Endothelial cell of umbilical vein (primary cell): ENCODE results near the gene KSR1. TPM values are rescaled to one million over a fixed set of nuclear protein-coding genes. Genes with fewer than 3 reads are reported as not detected.
"Not testable (repeated sequence)": the region's sequence is repeated elsewhere in the genome, so short reads cannot be mapped to it uniquely, and the experiment has no call there.

Experiments
- BruUV-seq: library from RNA; stranded (reverse); fragments of 400-500 nt; replicated peaks from 2 replicates; lab custom pipeline; 2021; lab: Mats Ljungman, UMichigan
- CTCF ChIA-PET: fragments of 300-600, 350-600 bp; sonication (Branson Sonifier 250); formaldehyde crosslinking; loops from one replicate; lab custom pipeline; 2021; ENCODE audit warnings: antibody characterized with exemption, inconsistent platforms; lab: Charles Lee
- POLR2A ChIA-PET: fragments of 300-600, 350-600 bp; sonication (Branson Sonifier 250); formaldehyde crosslinking; loops from one replicate; lab custom pipeline; 2021; ENCODE audit warnings: antibody characterized with exemption, inconsistent platforms; lab: Charles Lee
- DNase-seq: peaks from one replicate; pipeline ENCODE4 v3.0.0-alpha.2; 2011; ENCODE audit warnings: low read depth, low spot score
- FAIRE-seq: peaks from 2 replicates; lab custom pipeline; 2011; peaks lifted over from hg19 to GRCh38; lab: Jason Lieb, UNC
- H2AFZ ChIP-seq: 2 replicates; pipeline ENCODE4 v1.6.0; 2012; ENCODE audit warnings: low read depth, low read length, control low read depth, inconsistent platforms
- H3K27ac ChIP-seq: 2 replicates; pipeline ENCODE4 v1.5.1; 2011; ENCODE audit warnings: low read depth, mild to moderate bottlenecking, control low read depth, low read length, moderate library complexity; ENCODE audit not compliant: insufficient read depth
- H3K27me3 ChIP-seq, 2 experiments: 2 replicates each; pipeline versions ENCODE4 v1.6.0 to v1.6.1; 2011; ENCODE audit warnings: low read length in 2 of 2, mixed read lengths in 1 of 2; ENCODE audit not compliant: control insufficient read depth in 2 of 2, insufficient read depth in 2 of 2
- H3K36me3 ChIP-seq, 2 experiments: 2 replicates in 1 of 2; 3 replicates in 1 of 2; pipeline ENCODE4 v1.5.1; 2011; ENCODE audit warnings: low read length in 2 of 2, mild to moderate bottlenecking in 1 of 2, moderate library complexity in 1 of 2; ENCODE audit not compliant: control insufficient read depth in 2 of 2, insufficient read depth in 2 of 2; ENCODE audit errors: extremely low read depth in 1 of 2
- H3K4me1 ChIP-seq: 3 replicates; pipeline ENCODE4 v1.5.1; 2011; ENCODE audit warnings: mild to moderate bottlenecking, low read length; ENCODE audit not compliant: control insufficient read depth, insufficient read depth; ENCODE audit errors: extremely low read depth
- H3K4me2 ChIP-seq: 2 replicates; pipeline ENCODE4 v1.6.1; 2011; ENCODE audit warnings: low read length, control low read depth, mixed read lengths; ENCODE audit not compliant: insufficient read depth
- H3K4me3 ChIP-seq, 3 experiments: fragments of 200-600 bp in 1 of 3; sonication (generic), shearing (Covaris generic) in 1 of 3; replicated peaks in 1 of 3; 2 replicates each; pipeline ENCODE4 v1.5.1; 2011 to 2016; ENCODE audit warnings: control low read depth in 3 of 3, low read length in 3 of 3, mild to moderate bottlenecking in 2 of 3, inconsistent platforms in 1 of 3, low read depth in 1 of 3, moderate library complexity in 1 of 3; ENCODE audit not compliant: insufficient read depth in 1 of 3
- H3K79me2 ChIP-seq: 2 replicates; pipeline ENCODE4 v1.6.0; 2012; ENCODE audit warnings: low read length, inconsistent platforms; ENCODE audit not compliant: control insufficient read depth, insufficient read depth
- H3K9ac ChIP-seq: replicated peaks from 2 replicates; pipeline ENCODE3; 2011; ENCODE audit warnings: low read length, control low read depth; ENCODE audit not compliant: insufficient read depth; ENCODE audit errors: extremely low read depth
- H3K9me1 ChIP-seq: replicated peaks from 3 replicates; pipeline ENCODE4 v1.6.0; 2011; ENCODE audit warnings: mild to moderate bottlenecking, low read length; ENCODE audit not compliant: control insufficient read depth, insufficient read depth; ENCODE audit errors: extremely low read depth
- H3K9me3 ChIP-seq: replicated peaks from 2 replicates; pipeline ENCODE4 v1.5.1; 2012; ENCODE audit warnings: low read length, inconsistent platforms; ENCODE audit not compliant: control insufficient read depth, insufficient read depth
- H4K20me1 ChIP-seq: replicated peaks from 2 replicates; pipeline ENCODE3; 2011; ENCODE audit warnings: mild to moderate bottlenecking, low read length; ENCODE audit not compliant: control insufficient read depth, insufficient read depth; ENCODE audit errors: extremely low read depth
- EZH2 ChIP-seq: IDR thresholded peaks from 2 replicates; pipeline ENCODE4 v1.6.1; 2012; ENCODE audit warnings: borderline replicate concordance, low read depth, mild to moderate bottlenecking, moderate library complexity, low read length, inconsistent platforms; ENCODE audit not compliant: severe bottlenecking
- FOS ChIP-seq: IDR thresholded peaks from 2 replicates; pipeline ENCODE4 v1.6.1; 2011; ENCODE audit warnings: mild to moderate bottlenecking, low read length, moderate library complexity, borderline replicate concordance; ENCODE audit not compliant: insufficient read depth
- JUN ChIP-seq: IDR thresholded peaks from 2 replicates; pipeline ENCODE4 v1.6.1; 2011; ENCODE audit warnings: borderline replicate concordance, low read depth; ENCODE audit not compliant: insufficient read length, insufficient read depth
- MAX ChIP-seq: IDR thresholded peaks from 2 replicates; pipeline ENCODE4 v1.6.1; 2011; ENCODE audit not compliant: insufficient read depth, insufficient read length
- MYC ChIP-seq: IDR thresholded peaks from one replicate; pipeline ENCODE4 v1.6.1; 2011; ENCODE audit warnings: mild to moderate bottlenecking, low read depth, low read length
- POLR2A ChIP-seq: IDR thresholded peaks from 2 replicates; pipeline ENCODE4 v1.6.1; 2012; ENCODE audit warnings: low read depth, mild to moderate bottlenecking, control low read depth, low read length
- POLR2AphosphoS5 ChIP-seq: IDR thresholded peaks from 2 replicates; pipeline ENCODE4 v1.6.1; 2012; ENCODE audit warnings: low read depth, mild to moderate bottlenecking, control low read depth, low read length, moderate library complexity; ENCODE audit not compliant: insufficient read depth
- dilution Hi-C: fragments of 300-500 bp; cut with MboI; formaldehyde crosslinking; loops from one replicate; pipeline ENCODE4 v1.15.0; 2019; ENCODE audit warnings: low sequenced_read_pairs; ENCODE audit not compliant: extremely low pct_ligation_motif_present
- intact Hi-C: fragments of 100-400 bp; cut with micrococcal nuclease; formaldehyde crosslinking; loops from one replicate; pipeline ENCODE4 v1.10.0; 2022
- polyA plus RNA-seq, 4 experiments: library from polyadenylated mRNA; depleted of rRNA in 3 of 4; stranded (reverse) in 3 of 4; unstranded in 1 of 4; fragments of >200 nt; gene quantifications; 2 replicates each; pipeline versions ENCODE4 v1.2.1 to v1.2.3, GENCODE V29; 2011 to 2012; ENCODE audit warnings: missing spikeins in 1 of 4
- total RNA-seq: library from RNA; stranded (reverse); gene quantifications from 2 replicates; pipeline ENCODE4 v1.2.3, GENCODE V29; 2021

Gene KSR1
- total and polyA plus RNA-seq, 2 donors (not counting 3 experiments of a cell fraction or from before 2014, with no cell fraction given), result 35.4 to 80.2 TPM

GRCh38 chr17:27464431-27464830 is 8.2 kb downstream of the KSR1 start:
- intact Hi-C loops (no loop called here), dilution Hi-C loops (no loop called here)
- no peaks in the 10 kb centered on the region for H3K9me3 ChIP-seq
- no peak overlapping the region for H3K4me3 ChIP-seq
- ChIA-PET POLR2A (no interaction called here), CTCF (no interaction called here)
- H3K79me2 ChIP-seq, result peaks cover 58% of the 10 kb centered on the region
- H2AFZ ChIP-seq, result no peak overlapping the region
- no peaks in the 10 kb centered on the region for H3K36me3 ChIP-seq
- no peak overlapping the region for H3K9ac ChIP-seq
- H3K27me3 ChIP-seq, result no peaks in the 10 kb centered on the region
- no peaks in the 10 kb centered on the region for H3K9me1 ChIP-seq
- FAIRE-seq (no peak), DNase-seq (no peak)
- no peak for TF ChIP-seq JUN
- TF ChIP-seq POLR2AphosphoS5, result no peak
- TF ChIP-seq EZH2, result no peak
- no peak for TF ChIP-seq MYC
- TF ChIP-seq MAX, result no peak
- no peak for TF ChIP-seq FOS
- TF ChIP-seq POLR2A, result no peak
- no peak overlapping the region for H3K27ac ChIP-seq
- H4K20me1 ChIP-seq, result no peaks in the 10 kb centered on the region
- no TSS peak for BruUV-seq
- H3K4me1 ChIP-seq, result peaks cover 11% of the 10 kb centered on the region
- H3K4me2 ChIP-seq, result no peak overlapping the region

- H3K27me3 ChIP-seq, H4K20me1 ChIP-seq, dilution Hi-C loops, FAIRE-seq, POLR2A ChIA-PET, DNase-seq, intact Hi-C loops, BruUV-seq, H3K9ac ChIP-seq, H3K9me1 ChIP-seq, H3K4me2 ChIP-seq, H3K9me3 ChIP-seq, H3K36me3 ChIP-seq, H3K4me3 ChIP-seq, H2AFZ ChIP-seq, H3K27ac ChIP-seq: not testable (repeated sequence)
- Histone ChIP-seq H3K4me1 (peaks cover 11% of the 10 kb centered on the region), H3K79me2 (peaks cover 54% of the 10 kb centered on the region)
- CTCF ChIA-PET, result interaction anchor here (1.2 to 4.4 kb wide), 4 partner anchors 11 to 133 kb away, joined by 3 to 24 read pairs (median 6); partner anchors contain the start of gene KSR1
Measured at GRCh38 chr17:27465875-27466274, 9.6 kb downstream of the KSR1 start.
